ENCODE measurements around the gene SSC4D. TPM values are rescaled to one million over a fixed set of nuclear protein-coding genes. Genes with fewer than 3 reads are reported as not detected.
"Not testable (repeated sequence)": the region's sequence is repeated elsewhere in the genome, so short reads cannot be mapped to it uniquely, and the experiment has no call there.

Gene SSC4D
- under 1 TPM; 0.81 to 0.87 TPM for total RNA-seq

- H3K9me3 Mint-ChIP-seq: no peaks in the 10 kb centered on the region
- no peak within 1 kb of the TSS for H3K27ac Mint-ChIP-seq
- no peaks in the 10 kb centered on the region for H3K27me3 Mint-ChIP-seq
- POLR2A ChIA-PET: no interaction called here
- H3K4me3 Mint-ChIP-seq: no peak within 1 kb of the TSS
- H3K4me1 Mint-ChIP-seq (ENCODE audit: low read depth): no peaks in the 10 kb centered on the region
- intact Hi-C loops (cut with micrococcal nuclease): no loop called here
- DNase-seq: no peak
- CTCF ChIA-PET: no interaction called here
- H3K36me3 Mint-ChIP-seq: no peaks in the 10 kb centered on the region
Observed at GRCh38 chr7:76409537-76409936, at the start of gene SSC4D. TSS of gene SSC4D (minus strand) at chr7:76409697. CDS start at chr7:76404439, 5,258 bp downstream.

DNA sequence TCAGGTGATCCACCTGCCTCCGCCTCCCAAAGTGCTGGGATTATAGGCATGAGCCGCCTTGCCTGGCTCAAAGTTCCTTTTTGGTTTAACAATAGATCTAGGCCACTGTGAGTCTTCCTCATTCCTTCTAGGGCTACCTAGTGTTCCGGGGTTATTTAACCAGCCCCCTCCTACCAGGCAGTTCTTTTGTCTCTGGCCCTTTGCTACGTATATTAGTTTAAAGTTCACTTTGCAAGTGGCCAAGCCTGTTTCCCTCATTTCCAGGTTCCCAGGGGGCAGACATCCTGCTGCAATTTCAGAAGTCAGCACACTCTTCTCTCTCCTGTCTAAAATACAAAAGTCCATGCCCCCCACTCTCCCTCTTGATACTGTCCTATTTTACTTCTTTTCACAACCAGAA, 49.0 kb upstream of the SSC4D start:
- H3K36me3 Mint-ChIP-seq, CTCF ChIA-PET: not testable (repeated sequence)

DNA sequence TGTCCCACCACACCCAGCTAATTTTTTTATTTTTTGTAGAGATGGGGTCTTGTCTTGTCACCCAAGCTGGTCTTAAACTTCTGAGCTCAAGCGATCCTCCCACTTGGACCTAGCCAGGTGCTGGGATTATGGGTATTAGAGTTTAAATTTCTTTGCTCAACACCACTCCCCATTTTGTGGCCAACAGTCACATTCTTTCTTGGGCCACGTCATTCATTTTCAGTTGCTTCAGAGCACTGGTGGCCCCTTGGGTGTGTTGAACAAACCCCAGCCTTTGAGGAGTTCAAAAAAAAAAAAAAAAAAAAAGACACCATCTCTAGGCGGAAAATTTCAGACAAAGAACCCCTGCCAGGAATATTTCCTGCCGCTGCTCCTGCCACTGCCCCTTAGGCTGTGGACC, 47.5 kb upstream of the SSC4D start:
- intact Hi-C loops (cut with micrococcal nuclease): not testable (repeated sequence)

More for the DNA sequence above, 49.0 kb upstream of the SSC4D start:
- H3K4me3 Mint-ChIP-seq; H3K4me1 Mint-ChIP-seq (ENCODE audit: low read depth); intact Hi-C loops (cut with micrococcal nuclease); POLR2A ChIA-PET; H3K9me3 Mint-ChIP-seq; DNase-seq; H3K27me3 Mint-ChIP-seq; H3K27ac Mint-ChIP-seq: not testable (repeated sequence)

DNA sequence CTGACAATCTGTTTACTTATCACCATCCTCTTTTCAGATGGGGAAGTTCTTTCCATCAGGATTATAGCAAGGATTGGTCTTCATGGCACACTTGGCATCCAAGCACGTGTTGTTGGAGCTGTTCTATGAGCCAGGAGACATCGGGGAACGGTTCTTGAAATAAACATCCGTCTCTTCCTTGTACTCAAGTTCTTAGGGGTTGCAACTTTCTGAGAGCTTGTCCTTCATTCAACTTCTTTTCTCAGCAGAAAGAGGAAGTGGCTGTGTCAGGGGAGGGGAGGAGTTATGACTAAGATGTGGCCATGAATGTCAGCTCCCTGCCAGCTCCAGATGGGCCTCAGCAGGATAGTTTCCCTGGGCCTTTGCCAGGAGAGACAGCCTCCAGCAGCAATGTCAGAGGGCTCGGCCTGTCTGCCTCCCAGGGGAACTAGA, 36.1 kb upstream of the SSC4D start:
- H3K36me3 Mint-ChIP-seq; H3K27me3 Mint-ChIP-seq; intact Hi-C loops (cut with micrococcal nuclease); CTCF ChIA-PET; POLR2A ChIA-PET; H3K4me3 Mint-ChIP-seq; H3K9me3 Mint-ChIP-seq; H3K4me1 Mint-ChIP-seq (ENCODE audit: low read depth): not testable (repeated sequence)
- peak overlapping the region; percentile 81 for H3K27ac Mint-ChIP-seq
- peak; percentile 49 for DNase-seq

More for the DNA sequence above, 47.5 kb upstream of the SSC4D start:
- H3K36me3 Mint-ChIP-seq; H3K27ac Mint-ChIP-seq; H3K27me3 Mint-ChIP-seq; CTCF ChIA-PET; DNase-seq; H3K4me3 Mint-ChIP-seq; POLR2A ChIA-PET; H3K9me3 Mint-ChIP-seq; H3K4me1 Mint-ChIP-seq (ENCODE audit: low read depth): not testable (repeated sequence)

GRCh38 chr7:76443846-76444245, 34.3 kb upstream of the SSC4D start:
- DNase-seq: peak; percentile 22
- H3K27me3 Mint-ChIP-seq; H3K4me1 Mint-ChIP-seq (ENCODE audit: low read depth); POLR2A ChIA-PET; CTCF ChIA-PET; H3K9me3 Mint-ChIP-seq; H3K36me3 Mint-ChIP-seq; intact Hi-C loops (cut with micrococcal nuclease): not testable (repeated sequence)
- H3K27ac Mint-ChIP-seq: peak overlapping the region; percentile 71
- peak overlapping the region; percentile 27 for H3K4me3 Mint-ChIP-seq

DNA sequence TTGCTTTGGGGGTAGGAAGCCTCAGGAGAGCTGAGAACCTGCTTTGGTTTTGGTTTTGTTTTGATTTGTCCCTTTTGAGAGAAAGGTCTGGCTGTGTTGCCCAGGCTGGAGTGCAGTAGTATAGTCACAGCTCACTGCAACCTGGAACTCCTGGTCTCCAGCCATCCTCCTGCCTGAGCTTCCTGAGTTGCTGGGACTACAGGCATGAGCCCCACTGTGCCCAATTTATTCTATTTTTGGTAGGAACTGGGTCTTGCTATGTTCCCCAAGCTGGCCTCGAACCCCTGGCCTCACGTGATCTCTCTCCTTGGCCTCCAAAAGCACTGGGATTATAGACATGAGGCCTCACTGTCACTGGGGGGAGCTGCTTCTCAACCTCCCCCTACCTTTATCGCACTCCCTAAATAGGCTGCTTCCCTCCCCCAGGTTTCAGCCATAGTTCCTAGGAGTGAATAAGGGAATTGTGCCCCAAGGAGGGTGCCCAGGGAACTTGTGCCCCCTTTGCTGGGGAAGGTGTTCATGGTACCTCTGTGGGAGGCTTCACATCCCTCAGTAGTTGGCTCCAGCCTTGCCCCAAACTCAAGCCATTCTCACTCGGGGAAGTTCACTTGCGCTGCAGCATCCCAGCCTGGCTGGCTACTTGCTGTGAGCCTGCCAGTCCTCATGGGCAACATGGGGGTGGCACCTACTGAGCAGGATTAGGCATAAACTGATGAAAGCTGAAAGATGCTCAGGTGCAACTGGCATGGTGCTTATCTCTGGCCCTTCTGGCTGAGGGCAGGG, 33.4 kb upstream of the SSC4D start:
- H3K36me3 Mint-ChIP-seq; H3K27me3 Mint-ChIP-seq; H3K9me3 Mint-ChIP-seq; DNase-seq; H3K27ac Mint-ChIP-seq; H3K4me3 Mint-ChIP-seq; POLR2A ChIA-PET; CTCF ChIA-PET; intact Hi-C loops (cut with micrococcal nuclease): not testable (repeated sequence)
- peaks cover 11% of the 10 kb centered on the region for H3K4me1 Mint-ChIP-seq (ENCODE audit: low read depth)

DNA sequence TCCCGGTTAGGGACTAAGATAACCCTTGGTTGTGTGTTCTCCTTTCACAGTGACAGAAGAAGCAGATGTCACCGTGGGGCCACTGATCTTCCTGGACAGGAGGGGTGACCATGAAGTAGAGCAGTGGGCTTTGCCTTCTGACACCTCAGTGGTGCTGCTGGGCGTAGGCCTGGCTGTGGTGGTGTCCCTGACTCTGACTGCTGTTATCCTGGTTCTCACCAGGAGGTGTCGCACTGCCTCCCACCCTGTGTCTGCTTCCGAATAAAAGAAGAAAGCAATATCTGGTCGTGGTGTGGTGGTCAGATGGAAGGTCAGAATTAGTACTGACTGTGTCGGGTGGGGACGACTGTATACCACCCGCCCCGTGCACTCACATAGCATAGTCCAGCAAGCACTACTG, 32.3 kb upstream of the SSC4D start:
- H3K27ac Mint-ChIP-seq, H3K36me3 Mint-ChIP-seq, POLR2A ChIA-PET: not testable (repeated sequence)

DNA sequence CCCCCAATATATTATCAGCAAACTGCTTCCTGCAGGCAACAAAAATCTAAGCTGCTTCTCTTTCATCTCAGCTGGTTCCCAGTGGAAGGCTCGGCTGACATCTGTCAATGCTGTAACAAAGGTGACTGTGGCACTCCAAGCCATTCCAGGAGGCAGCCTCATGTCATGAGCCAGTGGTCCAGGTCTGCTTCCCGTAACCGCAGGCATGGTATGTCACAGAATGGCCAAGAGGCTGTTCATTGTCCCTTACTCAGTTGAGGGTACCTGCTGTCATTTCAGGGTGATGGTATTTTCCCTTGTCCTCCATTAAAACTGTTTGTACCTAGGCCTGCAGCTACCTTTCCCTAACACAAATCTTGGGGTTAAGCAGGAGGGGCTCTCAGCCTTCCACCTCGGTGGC, 30.9 kb upstream of the SSC4D start:
- H3K27me3 Mint-ChIP-seq; DNase-seq; H3K4me3 Mint-ChIP-seq; CTCF ChIA-PET; H3K4me1 Mint-ChIP-seq (ENCODE audit: low read depth); H3K36me3 Mint-ChIP-seq; intact Hi-C loops (cut with micrococcal nuclease); POLR2A ChIA-PET; H3K9me3 Mint-ChIP-seq; H3K27ac Mint-ChIP-seq: not testable (repeated sequence)

More for the DNA sequence above, 32.3 kb upstream of the SSC4D start:
- intact Hi-C loops (cut with micrococcal nuclease); H3K9me3 Mint-ChIP-seq; H3K4me3 Mint-ChIP-seq; CTCF ChIA-PET; H3K27me3 Mint-ChIP-seq; DNase-seq: not testable (repeated sequence)
- peaks cover 11% of the 10 kb centered on the region for H3K4me1 Mint-ChIP-seq (ENCODE audit: low read depth)

- CTCF ChIA-PET; H3K9me3 Mint-ChIP-seq; H3K36me3 Mint-ChIP-seq; POLR2A ChIA-PET; DNase-seq; H3K27me3 Mint-ChIP-seq; H3K4me3 Mint-ChIP-seq; intact Hi-C loops (cut with micrococcal nuclease); H3K27ac Mint-ChIP-seq; H3K4me1 Mint-ChIP-seq (ENCODE audit: low read depth): not testable (repeated sequence)
Observed at GRCh38 chr7:76439120-76439888, 29.8 kb upstream of the SSC4D start.

DNA sequence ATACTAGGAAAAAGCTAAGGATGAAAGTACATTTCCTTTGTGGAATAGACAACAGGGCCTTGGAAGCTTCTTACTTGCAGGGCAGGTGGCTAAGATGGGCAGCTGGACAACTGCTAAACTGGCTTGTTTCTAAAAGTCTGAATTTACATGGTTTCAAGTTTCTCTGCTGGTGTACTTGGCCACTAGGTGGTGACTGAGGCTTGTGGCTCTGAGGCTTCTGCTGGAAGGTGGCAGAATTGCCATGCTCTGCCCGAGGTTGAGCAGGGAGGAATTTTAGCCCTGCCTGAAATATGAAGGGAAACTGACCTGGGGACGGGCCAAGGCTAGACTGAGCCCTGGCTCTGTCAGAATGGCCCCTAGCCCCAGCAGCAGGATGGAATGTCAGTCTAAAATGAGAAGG, 28.4 kb upstream of the SSC4D start:
- intact Hi-C loops (cut with micrococcal nuclease); H3K9me3 Mint-ChIP-seq; POLR2A ChIA-PET; H3K27me3 Mint-ChIP-seq; H3K4me1 Mint-ChIP-seq (ENCODE audit: low read depth); H3K27ac Mint-ChIP-seq; H3K4me3 Mint-ChIP-seq; H3K36me3 Mint-ChIP-seq; CTCF ChIA-PET: not testable (repeated sequence)
- DNase-seq: peak; percentile 73

DNA sequence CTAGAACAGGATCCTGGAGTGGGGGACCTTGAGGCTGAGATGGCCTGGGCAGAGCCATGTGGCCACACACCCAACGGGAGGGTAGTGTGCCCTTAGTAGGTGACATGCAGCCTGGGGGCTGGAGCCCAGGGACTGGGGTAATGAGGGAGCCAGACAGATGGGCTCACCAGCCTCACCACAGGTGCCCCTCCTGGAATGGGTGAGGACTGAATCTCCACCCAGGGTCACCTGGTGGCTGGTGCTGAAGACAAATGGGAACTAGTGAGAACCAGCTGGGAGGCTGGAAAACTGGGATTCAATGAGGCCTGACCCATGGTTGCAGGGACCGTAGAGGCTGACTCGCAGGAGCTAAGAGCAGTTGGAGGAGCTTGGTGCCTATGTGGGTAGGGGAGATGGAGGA, 21.3 kb upstream of the SSC4D start:
- intact Hi-C loops (cut with micrococcal nuclease): no loop called here
- CTCF ChIA-PET: no interaction called here

GRCh38 chr7:76430211-76430610, 20.7 kb upstream of the SSC4D start:
- ChIA-PET POLR2A (no interaction called here), CTCF (no interaction called here)
- no peak overlapping the region for H3K4me3 Mint-ChIP-seq
- no peaks in the 10 kb centered on the region for H3K27me3 Mint-ChIP-seq
- no peak for DNase-seq
- no peaks in the 10 kb centered on the region for H3K9me3 Mint-ChIP-seq
- no peaks in the 10 kb centered on the region for H3K4me1 Mint-ChIP-seq (ENCODE audit: low read depth)
- H3K27ac Mint-ChIP-seq: no peak overlapping the region
- intact Hi-C loops (cut with micrococcal nuclease): no loop called here
- no peaks in the 10 kb centered on the region for H3K36me3 Mint-ChIP-seq

More for the DNA sequence above, 21.3 kb upstream of the SSC4D start:
- Mint-ChIP-seq H3K4me3 (no peak overlapping the region), H3K4me1 (ENCODE audit: low read depth) (no peaks in the 10 kb centered on the region), H3K27me3 (no peaks in the 10 kb centered on the region), H3K36me3 (no peaks in the 10 kb centered on the region), H3K27ac (no peak overlapping the region), H3K9me3 (no peaks in the 10 kb centered on the region)
- POLR2A ChIA-PET: no interaction called here
- no peak for DNase-seq
